ENCODE data around the gene ABCC4. TPM values are rescaled to one million over a fixed set of nuclear protein-coding genes. Genes with fewer than 3 reads are reported as not detected.

The ABCC4 gene
- total RNA-seq, 4 donors from 2014 or later = 15.8 to 26.0 (median 23.8) TPM

DNA sequence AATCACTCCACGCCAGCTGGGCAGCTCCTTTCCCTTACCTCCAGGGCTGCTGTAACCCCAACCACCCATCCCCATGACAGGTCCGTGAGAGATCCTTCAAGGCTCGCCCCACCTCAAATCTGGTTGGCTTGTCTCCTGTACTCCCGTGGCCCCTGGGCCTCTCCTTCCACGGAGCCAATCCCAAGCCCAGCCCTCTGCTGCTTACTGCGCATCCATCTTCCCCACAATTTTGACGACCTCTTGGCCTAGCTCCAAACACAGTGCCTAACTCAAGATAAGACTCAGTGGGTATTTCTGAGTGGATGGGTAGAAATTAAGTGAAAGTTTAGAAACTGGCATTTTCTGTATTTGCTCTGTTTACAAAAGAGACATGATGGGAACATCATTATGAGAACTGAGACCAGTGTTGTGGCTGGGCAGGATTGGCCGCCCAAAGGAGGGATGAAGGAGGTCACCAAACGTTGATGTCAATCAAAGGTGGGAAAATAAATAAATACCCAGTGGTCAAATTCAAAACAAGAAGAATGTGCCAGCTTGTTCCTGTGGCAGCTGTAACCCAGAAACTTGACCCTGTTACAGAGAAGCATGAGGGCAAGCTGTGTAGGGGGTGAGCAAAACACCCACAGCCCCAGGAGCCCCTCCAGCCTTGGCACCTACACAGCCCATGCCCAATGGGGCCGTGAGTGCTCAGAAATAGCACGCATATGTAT, 162.2 kb downstream of the ABCC4 start:
- WGBS, 2 donors (ENCODE audit: low coverage in 1 of 2) = 89 to 100% methylated on average over 2 to 11 of the region's 11 CpGs
- intact Hi-C loops (cut with DNase I; ENCODE audit: low total_unique reads) = no loop called here
- no peaks in the 10 kb centered on the region for H3K4me1 ChIP-seq
- H3K9me3 ChIP-seq = no peaks in the 10 kb centered on the region
- no peak for DNase-seq
- H3K27ac ChIP-seq = no peak overlapping the region
- H3K27me3 ChIP-seq = no peaks in the 10 kb centered on the region
- H3K4me3 ChIP-seq = no peak overlapping the region
- no peaks in the 10 kb centered on the region for H3K36me3 ChIP-seq
- TF ChIP-seq, protein P1, sequence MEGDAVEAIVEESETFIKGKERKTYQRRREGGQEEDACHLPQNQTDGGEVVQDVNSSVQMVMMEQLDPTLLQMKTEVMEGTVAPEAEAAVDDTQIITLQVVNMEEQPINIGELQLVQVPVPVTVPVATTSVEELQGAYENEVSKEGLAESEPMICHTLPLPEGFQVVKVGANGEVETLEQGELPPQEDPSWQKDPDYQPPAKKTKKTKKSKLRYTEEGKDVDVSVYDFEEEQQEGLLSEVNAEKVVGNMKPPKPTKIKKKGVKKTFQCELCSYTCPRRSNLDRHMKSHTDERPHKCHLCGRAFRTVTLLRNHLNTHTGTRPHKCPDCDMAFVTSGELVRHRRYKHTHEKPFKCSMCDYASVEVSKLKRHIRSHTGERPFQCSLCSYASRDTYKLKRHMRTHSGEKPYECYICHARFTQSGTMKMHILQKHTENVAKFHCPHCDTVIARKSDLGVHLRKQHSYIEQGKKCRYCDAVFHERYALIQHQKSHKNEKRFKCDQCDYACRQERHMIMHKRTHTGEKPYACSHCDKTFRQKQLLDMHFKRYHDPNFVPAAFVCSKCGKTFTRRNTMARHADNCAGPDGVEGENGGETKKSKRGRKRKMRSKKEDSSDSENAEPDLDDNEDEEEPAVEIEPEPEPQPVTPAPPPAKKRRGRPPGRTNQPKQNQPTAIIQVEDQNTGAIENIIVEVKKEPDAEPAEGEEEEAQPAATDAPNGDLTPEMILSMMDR (IDR thresholded peaks at IDR 0.05) = no peak
- TF ChIP-seq POLR2A (IDR thresholded peaks at IDR 0.05) (no peak), POLR2AphosphoS5 (IDR thresholded peaks at IDR 0.05) (no peak), EP300 (IDR thresholded peaks at IDR 0.05; ENCODE audit: low read depth) (no peak)
- in situ Hi-C loops (cut with MboI; ENCODE audit: low pct_ligation_motif_present in 1 of 4, low pct_unique_long_range_greater_than_20kb in 1 of 4, low sequenced_read_pairs in 3 of 4) = loop anchor here in 1 of 4 donors (25.0 kb wide), 1 partner anchor 452 kb away; no protein-coding TSS in a partner anchor

DNA sequence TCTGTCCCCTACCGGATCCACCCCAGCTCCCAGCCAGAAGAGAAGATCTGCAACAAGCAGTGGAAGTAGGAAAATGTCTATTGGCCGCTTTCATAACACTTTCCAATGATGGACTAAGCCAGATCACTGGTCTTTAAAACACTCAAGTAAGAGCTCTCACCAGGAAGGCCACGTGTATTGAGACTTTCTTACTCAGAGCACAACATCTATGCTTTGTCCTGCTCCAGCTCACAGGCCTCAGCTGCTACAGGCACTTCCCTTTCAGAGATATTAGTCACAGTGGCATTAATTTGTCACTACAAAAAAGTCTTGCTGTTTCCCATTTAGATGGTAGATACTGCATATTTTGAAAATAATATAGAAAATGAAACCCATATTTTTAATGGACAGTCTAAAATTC, 164.2 kb downstream of the ABCC4 start:
- Histone ChIP-seq H3K27ac (no peak overlapping the region), H3K4me3 (no peak overlapping the region), H3K36me3 (no peaks in the 10 kb centered on the region), H3K4me1 (no peaks in the 10 kb centered on the region), H3K9me3 (no peaks in the 10 kb centered on the region), H3K27me3 (no peaks in the 10 kb centered on the region)
- no peak for TF ChIP-seq POLR2A (IDR thresholded peaks at IDR 0.05)
- TF ChIP-seq, protein P1 (IDR thresholded peaks at IDR 0.05) = no peak
- no peak for TF ChIP-seq POLR2AphosphoS5 (IDR thresholded peaks at IDR 0.05)
- TF ChIP-seq EP300 (IDR thresholded peaks at IDR 0.05; ENCODE audit: low read depth) = no peak
- DNase-seq = no peak
- WGBS, 2 donors (ENCODE audit: low coverage in 1 of 2) = 50 to 79% methylated on average over 1 to 3 of the region's 3 CpGs
- in situ Hi-C loops (cut with MboI; ENCODE audit: low pct_ligation_motif_present in 1 of 4, low pct_unique_long_range_greater_than_20kb in 1 of 4, low sequenced_read_pairs in 3 of 4) (loop anchor here in 1 of 4 donors (25.0 kb wide), 1 partner anchor 450 kb away; no protein-coding TSS in a partner anchor), intact Hi-C loops (cut with DNase I; ENCODE audit: low total_unique reads) (no loop called here)

DNA sequence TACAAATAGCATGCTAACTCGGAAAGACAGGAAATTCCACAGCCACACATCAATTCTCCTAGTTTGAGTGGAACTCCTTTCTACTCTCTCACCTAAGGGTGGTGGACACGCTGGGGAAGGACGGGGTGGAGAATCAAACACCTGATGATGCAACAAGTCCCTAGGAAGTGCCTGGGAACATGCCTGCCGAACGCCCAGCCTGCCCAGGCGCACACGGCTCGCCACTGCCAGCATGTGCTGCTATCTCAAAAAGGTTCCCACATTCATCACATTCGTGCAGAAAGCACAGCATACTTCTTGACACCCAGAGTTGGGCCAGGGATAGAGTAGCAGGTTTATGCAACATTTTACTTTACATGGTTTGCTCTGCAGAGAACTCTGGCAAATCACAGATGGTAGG, 164.6 kb downstream of the ABCC4 start:
- in situ Hi-C loops (cut with MboI; ENCODE audit: low pct_ligation_motif_present in 1 of 4, low pct_unique_long_range_greater_than_20kb in 1 of 4, low sequenced_read_pairs in 3 of 4) = loop anchor here in 1 of 4 donors (25.0 kb wide), 1 partner anchor 449 kb away; no protein-coding TSS in a partner anchor
- TF ChIP-seq, protein P1 (IDR thresholded peaks at IDR 0.05) = no peak
- no peak for TF ChIP-seq POLR2A (IDR thresholded peaks at IDR 0.05)
- TF ChIP-seq POLR2AphosphoS5 (IDR thresholded peaks at IDR 0.05) = no peak
- no peak for TF ChIP-seq EP300 (IDR thresholded peaks at IDR 0.05; ENCODE audit: low read depth)
- no peak overlapping the region for H3K4me3 ChIP-seq
- no peaks in the 10 kb centered on the region for H3K9me3 ChIP-seq
- 92 to 97% methylated on average over 4 to 9 of the region's 9 CpGs for WGBS, 2 donors (ENCODE audit: low coverage in 1 of 2)
- H3K27ac ChIP-seq = no peak overlapping the region
- intact Hi-C loops (cut with DNase I; ENCODE audit: low total_unique reads) = no loop called here
- H3K27me3 ChIP-seq = no peaks in the 10 kb centered on the region
- H3K4me1 ChIP-seq = no peaks in the 10 kb centered on the region
- DNase-seq = no peak
- H3K36me3 ChIP-seq = no peaks in the 10 kb centered on the region

DNA sequence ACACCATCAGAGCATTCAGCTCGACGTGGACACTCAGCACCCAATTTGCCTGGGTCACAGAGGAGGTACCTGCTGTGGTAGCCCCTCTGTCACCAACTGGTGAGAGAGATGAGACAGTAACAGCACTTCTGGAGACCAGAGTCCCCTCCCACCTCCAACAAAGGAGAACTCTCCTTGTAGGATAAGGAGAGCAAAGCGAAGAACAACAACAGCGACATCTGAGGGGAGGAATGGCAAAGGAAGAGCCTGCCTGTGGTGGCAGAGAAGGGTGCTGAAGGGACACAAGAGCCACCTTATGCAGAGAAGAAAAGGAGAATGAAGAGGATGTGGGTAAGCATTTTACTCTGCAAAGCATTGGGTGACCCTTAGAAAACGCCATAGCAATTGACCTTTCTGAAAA, 167.8 kb downstream of the ABCC4 start:
- H3K4me1 ChIP-seq = peaks cover 0 to 8% (median 2%) of the 10 kb centered on the region in 4 donors
- 84 to 92% methylated on average over 2 to 5 of the region's 5 CpGs for WGBS, 2 donors (ENCODE audit: low coverage in 1 of 2)
- TF ChIP-seq POLR2A (IDR thresholded peaks at IDR 0.05) (no peak), POLR2AphosphoS5 (IDR thresholded peaks at IDR 0.05) (no peak), EP300 (IDR thresholded peaks at IDR 0.05; ENCODE audit: low read depth) (no peak)
- TF ChIP-seq, protein P1 (IDR thresholded peaks at IDR 0.05) = no peak
- no peaks in the 10 kb centered on the region for H3K36me3 ChIP-seq
- no peak overlapping the region for H3K27ac ChIP-seq
- no peaks in the 10 kb centered on the region for H3K27me3 ChIP-seq
- intact Hi-C loops (cut with DNase I; ENCODE audit: low total_unique reads) (no loop called here), in situ Hi-C loops (cut with MboI; ENCODE audit: low pct_ligation_motif_present in 1 of 4, low pct_unique_long_range_greater_than_20kb in 1 of 4, low sequenced_read_pairs in 3 of 4) (loop anchor here in 1 of 4 donors (25.0 kb wide), 1 partner anchor 446 kb away; no protein-coding TSS in a partner anchor)
- no peaks in the 10 kb centered on the region for H3K9me3 ChIP-seq
- no peak for DNase-seq
- H3K4me3 ChIP-seq = no peak overlapping the region

Measured in transverse colon (tissue), 4 donors.